HG03378 (cell line): ENCODE results near the gene DSTN.

Source experiments
- ATAC-seq: cut with Tn5 transposase; IDR thresholded peaks from one replicate; pipeline ENCODE4 v1.9.1; 2021; ENCODE audit warnings: mild to moderate bottlenecking, moderate library complexity; ENCODE audit not compliant: unreplicated experiment

The DSTN gene

DNA sequence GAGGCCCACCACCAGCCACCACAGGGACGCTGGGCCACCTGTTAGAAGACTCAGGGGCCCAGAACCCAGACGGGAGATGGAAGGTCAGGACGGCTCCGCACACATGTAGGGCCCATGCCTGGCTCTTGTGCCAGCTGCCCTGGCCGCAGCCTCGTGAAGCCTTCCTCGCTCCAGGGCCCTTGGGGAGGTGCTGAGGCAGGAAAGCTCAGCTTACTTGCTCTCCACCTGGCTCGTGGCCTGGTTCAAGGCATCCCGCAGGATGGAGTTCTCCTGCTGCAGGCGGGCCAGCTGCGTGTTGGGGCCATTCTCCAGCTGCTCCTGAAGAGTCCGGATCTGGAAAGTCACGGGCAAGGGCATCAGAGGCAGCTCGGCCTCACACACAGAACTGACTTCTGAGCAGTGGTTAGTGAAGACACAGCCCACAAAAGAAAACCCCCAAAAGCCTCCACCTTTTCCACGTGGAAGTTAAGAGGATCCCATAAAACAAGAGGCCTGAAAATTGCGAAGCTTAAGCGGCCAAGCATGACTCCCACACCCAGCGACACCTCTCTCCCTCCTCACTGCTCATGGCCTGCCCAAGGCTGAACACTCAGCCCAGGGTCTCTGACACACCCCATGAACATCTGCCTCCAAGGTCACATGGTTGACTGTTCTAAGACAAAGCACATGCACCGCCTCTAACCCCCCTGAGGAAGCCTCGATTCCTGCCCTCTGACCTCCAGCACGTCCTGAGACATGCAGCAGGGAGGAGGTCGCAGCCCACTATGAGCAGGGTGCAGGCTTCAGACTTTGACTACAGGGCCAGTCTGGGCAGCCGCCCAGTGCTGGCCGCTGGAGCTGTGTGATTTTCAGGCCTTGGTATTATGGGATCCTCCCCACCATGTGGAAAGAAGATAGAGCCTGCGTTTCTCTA is 65.7 kb downstream of the DSTN start:
- no peak for ATAC-seq

DNA sequence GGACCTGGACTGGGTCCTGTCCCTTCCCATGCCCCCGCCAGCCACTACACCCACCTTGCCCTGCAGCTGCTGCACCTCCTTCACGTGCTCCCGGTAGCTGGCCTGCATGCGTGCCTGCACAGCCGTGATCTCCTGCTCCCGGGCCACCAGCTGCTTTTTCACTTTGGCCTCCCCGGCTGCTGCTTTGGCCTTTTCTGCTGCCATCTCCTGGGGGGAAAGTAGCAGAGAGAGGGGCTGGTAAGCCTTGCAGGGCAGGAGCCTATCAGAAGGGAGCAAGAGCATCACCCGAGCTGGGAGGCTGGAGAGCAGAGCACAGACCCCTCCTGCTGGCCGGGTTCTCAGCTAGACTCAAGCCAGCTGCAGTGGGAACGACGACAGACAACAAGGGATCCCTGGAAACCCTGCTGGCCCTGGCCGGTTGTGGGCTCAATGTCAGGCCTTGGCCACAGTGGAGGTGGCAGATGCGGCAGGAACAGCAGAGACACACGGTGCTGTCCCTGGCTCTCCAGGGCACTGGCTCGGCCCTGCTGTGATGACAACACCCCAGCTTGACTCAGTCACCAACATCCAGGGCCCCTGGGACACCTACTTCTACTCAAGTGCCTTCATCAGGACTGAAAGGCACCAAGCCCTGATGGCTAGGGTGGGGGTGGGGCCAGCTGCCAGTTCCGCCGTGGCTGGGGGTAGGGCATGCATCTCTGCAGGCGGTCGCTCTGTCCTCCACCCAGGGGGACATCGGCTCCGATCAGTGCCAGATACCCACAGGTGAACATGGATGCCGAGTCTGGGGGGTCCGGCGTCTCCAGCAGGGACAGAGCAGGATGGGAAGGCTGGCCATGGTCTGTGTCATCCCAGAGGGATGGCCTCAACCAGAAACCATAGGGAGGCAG is 66.9 kb downstream of the DSTN start:
- no peak for ATAC-seq

DNA sequence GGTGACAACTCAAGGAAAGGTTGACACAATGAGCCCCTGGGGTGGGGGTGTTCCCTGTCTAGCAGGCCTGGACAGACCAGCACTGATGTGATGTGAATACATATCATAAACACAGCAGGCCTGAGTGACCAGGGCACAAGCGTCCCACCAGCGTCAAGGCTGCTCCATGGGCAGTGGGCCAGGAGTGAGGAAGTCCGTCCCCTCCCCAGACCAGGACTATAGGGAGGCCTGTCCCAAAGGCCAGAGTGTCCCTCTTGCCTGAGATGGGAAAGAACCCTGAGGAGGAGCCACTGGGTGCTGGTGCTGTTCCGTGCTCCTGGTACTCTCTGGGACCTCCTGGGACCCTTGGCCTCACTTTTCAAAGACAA is 67.5 kb downstream of the DSTN start:
- no peak for ATAC-seq

DNA sequence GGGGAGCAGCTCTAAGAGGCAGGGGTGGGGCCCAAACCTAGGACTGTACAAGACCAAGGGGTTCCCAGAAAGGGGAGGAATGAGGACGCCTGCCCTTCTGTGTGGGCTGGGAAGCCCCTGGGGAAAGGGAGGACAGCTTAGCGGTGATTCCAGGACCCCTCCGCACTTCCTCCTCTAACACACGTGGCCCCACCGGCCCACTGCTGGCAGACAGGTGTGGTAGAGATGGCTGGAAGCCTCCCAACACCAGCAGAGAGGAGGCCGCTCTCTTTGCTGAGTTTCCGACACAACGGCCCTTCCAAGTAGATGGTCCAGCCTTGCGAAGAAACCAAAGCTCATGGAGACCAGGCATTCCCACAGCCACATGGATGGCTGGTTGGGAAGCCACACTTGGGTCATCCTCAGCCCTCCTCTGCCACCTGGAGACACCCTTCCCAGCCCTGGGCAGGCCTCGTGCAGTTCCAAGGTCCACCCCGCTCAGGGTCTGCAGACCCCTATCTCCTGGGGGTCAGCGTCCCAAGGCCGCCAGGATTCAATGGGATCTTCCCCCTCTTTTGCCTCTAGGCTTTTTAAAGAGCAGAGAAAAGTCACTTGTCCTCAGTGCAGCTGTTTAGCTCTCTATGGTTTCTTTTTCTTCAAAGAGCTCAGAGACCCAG is 68.2 kb downstream of the DSTN start:
- ATAC-seq, result no peak

DNA sequence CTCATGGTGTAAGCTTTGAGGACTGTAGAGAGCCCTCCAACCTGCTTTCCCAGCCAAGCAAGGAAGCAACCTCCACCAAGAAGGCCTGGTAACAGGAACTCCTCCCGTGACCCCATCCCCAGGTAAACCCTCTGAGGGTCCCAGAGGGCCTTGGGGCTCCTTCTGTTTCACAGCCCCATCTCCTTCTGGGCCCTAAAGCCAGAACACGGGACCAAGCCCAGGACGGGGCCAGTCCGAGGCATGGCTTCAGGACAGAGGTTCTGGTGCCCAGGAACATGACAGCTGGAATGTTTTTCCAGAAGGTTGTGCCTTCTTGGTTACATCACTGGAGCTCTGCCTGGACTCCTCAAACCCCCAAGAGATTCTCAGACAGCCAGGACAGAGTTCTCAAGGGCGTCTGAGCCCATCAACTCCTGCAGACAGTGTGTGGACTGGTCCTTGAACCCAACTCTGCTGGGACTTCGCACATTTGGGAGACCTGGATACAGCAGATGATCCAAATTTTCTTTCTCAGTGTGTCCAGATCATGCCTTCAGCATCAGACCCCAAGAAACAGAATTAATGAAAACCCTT is 69.0 kb downstream of the DSTN start:
- ATAC-seq, result no peak

DNA sequence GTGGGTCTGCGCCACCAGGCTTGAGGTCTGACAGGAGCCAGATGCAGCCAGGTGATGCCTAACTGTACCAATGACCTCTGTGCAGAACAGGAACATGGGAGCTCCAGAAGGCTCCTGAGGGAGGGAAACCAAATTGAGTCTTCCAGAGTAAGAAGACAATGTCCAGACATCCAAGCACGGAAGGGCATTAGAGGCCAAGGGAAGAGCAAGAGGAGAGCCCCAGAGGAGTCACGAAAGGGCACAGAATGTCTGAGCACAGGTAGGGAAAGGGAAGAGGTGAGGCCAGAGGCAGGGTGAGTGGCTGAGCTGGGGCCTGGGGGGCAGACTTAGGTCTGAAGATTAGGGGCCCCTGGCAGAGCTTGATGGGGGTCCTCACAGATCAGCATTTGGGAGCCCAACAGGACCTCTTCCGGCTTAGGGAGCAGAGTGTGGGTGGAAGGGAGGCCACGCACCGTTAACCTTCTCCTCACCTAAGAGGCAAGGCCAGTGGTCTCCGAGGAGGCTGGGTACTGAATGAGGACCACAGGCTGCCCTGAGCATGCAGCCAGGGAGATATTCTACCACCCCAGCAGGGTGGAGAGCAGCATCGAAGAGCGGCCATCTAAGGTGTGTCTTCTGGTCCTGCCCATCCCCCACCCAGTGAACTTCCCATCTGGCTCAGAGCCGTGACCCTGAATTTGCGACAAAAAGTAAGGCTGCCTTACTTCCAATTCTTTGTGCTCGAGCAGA is 70.4 kb downstream of the DSTN start:
- ATAC-seq, result no peak

DNA sequence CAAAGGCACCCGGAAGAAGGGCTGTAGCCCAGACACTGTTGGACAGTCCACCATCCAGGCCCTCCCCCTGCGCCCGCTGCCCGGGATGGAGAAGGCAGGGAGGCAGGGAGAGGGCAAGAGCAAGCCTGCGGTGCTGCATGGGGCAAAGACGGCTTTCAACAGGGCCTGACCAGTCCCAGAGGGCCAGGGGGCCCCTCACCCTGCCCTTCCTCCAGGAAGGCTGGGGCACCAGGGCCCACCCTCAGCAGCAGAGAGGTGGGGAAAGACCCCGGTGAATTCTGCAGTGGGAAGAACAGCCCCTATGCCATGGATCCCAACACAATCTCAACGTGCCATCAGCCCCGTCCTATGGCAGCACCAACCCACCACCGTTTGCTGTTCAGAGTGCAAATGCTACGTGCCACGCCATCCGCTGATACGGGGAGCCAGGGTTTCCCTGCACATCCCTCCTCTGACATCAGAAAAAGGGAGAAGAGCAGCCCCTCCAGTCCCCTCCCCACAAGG is 71.1 kb downstream of the DSTN start:
- ATAC-seq, result no peak

DNA sequence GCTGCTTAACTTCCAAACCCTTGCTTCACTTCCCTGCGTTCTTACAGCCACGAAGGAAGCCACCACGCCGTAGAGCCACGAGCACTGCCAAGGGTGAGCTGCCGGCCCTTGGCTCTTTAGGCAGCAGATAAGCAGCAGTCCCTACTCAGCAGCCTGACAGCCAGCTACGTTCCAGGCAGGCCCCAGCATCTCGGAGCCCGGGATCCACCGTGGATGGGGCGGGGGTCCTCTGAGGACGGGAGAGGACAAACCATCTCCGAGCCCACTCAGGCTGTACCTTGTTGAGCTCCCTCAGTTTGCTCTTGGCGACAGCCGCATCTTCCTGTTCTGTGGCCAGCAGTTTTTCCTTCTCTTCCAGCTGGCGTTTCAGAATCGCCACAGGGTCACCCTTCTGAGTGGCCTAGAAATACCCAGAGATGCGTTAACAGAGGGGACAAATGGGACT is 71.7 kb downstream of the DSTN start:
- ATAC-seq, result no peak

DNA sequence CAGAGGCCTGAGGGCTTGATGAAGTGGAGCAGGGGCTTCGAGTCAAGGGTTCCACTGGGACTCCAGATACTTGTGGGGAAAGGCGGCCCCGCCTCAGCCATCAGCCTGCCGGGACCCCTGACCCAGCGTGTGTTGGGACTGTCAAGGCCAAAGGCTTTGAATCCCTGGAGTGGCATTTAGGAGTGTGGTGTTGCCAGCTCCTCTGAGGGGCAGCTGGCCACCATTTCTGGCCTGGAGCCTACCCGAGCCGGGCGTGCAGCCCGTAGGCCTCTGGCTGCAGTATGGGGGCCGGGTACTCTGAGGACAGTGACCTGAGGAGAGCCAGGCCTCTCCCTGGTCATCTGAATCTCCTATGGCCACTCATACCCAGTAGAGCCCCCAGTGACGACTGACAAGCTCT is 72.1 kb downstream of the DSTN start:
- ATAC-seq, result no peak

DNA sequence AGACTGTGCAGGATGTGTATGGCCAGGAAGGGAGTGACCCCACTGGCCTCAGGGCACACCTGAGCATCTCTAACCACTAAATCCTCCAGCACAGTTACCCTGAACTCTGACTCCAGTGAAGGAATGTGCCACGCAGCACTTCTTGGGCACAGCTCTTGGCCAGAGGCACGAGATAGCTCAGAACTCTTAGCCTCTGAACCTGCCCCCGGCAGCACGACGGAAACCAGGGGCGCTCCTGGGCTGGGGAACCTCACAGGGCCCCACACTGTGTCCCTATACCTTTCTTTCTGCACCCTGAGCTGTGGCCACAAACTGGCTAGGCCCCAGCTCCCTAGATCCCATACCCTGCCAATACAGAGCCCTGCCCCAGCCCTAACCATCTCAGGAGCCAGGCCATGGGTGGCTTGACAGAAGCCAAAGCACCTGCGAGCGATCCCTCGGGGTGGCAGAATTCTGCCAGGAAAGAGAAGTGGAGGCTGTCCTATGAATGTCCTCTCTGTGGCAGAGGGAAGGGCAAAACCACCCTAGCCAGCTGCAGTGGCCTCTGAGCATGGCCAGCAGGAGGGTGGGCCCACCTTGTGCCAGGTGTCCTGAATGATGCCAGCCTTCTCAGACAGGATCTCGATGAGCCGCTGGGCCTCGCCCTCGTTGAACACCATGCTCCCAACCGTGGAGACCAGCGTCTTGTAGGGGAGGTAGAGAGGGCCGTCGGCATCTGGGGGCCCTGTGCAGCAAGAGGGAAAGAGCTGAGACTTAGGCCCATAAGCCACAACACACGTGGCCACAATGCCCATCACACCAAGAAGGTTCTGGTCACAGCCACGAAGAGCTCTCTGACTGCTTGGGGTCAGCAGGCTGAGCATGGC is 72.8 kb downstream of the DSTN start:
- no peak for ATAC-seq

DNA sequence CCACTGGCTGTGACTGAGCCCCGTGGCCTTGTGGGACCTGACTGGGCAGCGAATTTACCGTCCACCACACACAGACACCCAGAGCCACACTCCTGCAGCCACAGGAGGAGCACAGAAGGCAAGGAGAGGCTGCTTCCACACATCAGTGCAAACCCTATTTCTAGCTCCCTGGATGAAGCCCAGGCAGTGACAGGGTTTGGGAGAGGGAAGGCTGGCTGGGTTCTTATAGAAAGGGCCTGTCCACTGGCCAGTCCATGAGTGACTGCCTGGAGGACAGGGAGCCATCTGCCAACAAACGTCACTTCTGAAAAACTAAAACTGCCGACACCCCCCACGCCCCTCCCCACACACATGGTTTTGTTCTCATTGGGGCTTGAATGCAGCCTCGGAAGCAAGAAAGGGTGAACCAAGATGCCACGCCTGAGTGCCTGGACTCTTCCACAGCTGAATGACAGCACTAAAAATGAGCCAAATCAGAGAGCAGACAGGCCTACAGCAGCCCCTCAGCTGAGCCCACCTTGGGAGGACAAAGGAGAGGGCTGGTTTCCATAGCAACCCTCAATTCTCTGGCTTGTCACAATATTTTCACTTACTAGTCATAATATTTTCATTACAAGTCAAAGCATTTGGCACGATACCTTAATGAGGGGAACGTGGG is 73.8 kb downstream of the DSTN start:
- ATAC-seq, result no peak

DNA sequence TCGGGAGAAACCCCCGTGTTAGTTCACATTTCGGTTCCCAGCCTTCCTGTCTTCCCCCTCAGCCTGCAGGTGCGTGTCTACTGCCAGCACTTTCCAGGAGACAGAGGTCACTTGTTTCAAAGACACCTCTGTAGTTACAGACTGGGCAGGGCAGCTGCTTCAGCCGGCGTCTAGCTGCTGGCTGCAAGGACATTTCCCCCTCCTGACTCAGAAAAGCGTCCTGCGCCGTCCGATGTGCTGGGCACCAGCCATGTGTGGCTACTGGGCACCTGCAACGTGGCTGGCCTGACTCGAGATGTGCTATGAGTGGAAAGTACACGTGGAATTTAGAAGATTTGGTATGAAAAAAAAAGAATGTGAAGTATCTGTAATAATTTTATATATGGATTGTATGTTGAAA is 74.6 kb downstream of the DSTN start:
- ATAC-seq, result no peak

DNA sequence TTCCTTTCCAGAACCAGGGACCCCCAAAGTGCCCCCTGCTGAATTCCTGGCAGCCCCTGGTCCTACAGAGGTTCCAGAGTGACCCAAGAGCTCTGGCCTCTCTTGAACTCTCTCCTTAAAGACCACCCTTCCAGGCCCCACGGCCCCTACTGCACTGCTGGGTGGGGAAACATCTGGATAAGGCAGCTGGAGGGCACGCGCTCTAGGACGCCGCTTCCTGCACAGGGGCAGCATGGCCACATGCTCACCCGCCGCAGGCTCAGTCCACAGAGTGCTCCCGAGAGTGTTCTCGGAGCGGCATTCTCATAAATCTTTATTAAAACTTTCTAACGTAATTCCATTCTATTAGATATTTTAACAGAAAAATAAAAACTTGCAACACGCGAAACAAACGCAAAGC is 75.1 kb downstream of the DSTN start:
- ATAC-seq, result no peak

DNA sequence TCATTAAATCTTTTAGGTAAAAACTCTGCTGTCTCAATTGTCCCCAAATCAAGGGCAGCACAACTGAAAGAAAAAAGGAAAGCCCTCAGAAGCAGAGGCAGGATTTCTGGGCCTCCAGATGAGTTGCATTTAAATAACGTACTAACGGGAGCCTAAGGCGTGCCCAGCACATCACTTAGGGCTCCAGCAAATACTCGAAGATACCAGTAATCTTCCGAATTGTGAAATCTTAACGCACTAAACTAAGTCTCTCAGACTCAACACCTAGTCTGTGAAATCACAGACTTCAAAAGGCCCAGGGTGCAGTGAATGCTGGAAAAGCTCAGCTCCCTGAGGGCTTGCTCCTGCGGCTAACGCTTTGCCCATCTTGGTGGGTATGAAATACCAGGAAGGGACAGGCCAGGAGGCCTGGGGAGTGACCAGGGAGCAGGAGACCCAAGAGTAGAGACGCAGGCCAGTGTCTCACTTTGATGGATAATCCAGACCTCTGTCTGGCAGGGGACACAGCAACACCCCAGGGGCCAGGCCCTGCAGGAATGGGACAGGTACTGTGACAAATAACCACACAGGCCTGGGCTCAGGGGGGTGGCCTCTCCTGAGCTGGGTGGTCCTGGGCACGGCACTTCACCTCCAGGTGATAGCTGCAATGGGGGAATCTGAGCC is 75.8 kb downstream of the DSTN start:
- ATAC-seq, result no peak

DNA sequence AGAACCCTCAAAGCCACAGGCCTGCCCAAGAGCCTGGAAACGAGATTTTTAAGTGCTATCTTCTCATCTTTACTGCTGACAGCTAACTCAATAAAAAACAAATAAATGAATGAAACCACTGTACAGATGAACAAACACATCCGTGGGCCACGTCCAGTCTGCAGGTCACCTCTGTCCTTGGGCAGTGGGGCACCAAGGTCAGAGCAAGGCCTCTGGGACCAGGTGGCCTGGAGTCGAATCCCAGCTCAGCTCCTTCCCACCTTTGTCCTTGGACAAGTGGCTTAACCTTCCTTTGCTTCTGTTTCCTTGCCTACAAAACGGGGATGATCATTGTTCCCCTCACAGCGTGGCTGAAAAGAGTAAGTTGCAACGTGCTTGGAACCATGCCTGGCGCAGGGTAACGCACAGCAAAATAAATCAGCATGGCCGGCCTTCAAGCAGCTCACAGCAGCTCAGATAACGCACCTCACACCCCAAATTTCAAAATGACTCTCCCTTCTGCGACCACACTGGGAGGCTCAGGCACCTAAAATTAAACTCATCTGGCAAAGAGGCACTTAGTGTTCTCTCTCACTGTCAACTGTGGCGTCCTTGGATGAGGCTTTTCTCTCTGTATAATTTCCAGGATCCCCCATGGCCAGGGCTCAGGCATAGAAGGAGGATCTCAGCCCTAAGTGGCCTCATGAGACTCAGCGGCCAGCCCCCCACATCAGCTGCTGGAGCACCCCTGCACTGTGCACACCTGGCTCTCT is 76.5 kb downstream of the DSTN start:
- ATAC-seq, result no peak

DNA sequence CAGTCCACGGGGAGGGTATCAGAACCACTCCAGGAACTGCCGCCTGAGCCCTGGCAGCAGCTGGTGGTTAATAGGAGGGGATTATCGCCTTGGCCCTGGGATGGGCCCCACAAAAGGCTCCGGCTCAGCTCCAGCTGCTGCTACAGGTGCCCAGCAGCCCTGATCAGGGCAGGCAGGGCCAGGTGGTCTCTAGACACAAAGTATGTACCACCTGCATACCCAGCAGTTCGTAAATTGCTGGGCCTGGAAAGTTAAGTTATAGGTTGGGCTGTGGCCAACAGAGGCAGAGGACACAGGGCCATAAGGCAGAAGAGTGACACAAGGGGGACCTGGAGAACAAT is 77.1 kb downstream of the DSTN start:
- no peak for ATAC-seq
